Mesenchymal stem cell (in vitro differentiated cells and primary cell): Measurements from ENCODE around the gene KDM4C.
"Not testable (repeated sequence)": the region's sequence is repeated elsewhere in the genome, so short reads cannot be mapped to it uniquely, and the experiment has no call there.

Experiments used
- DNase-seq: peaks from one replicate; pipeline ENCODE4 v3.0.0-alpha.2; 2013
- H2AFZ ChIP-seq: one replicate; pipeline ENCODE4 v1.6.1; 2013; ENCODE audit warnings: low read depth, mild to moderate bottlenecking, control low read depth, inconsistent platforms, low read length, moderate library complexity
- H2AK5ac ChIP-seq: 2 replicates; pipeline ENCODE4 v1.6.1; 2013; ENCODE audit warnings: low read length, moderate library complexity, mild to moderate bottlenecking, inconsistent platforms; ENCODE audit not compliant: severe bottlenecking
- H2BK120ac ChIP-seq: one replicate; pipeline ENCODE4 v1.6.1; 2013; ENCODE audit warnings: low read depth, mild to moderate bottlenecking, inconsistent platforms, low read length, moderate library complexity
- H2BK12ac ChIP-seq, 2 experiments: one replicate each; pipeline ENCODE4 v1.6.1; 2013; ENCODE audit warnings: inconsistent platforms in 2 of 2, low read length in 2 of 2, mild to moderate bottlenecking in 2 of 2, moderate library complexity in 2 of 2, control low read depth in 1 of 2
- H2BK15ac ChIP-seq: one replicate; pipeline ENCODE4 v1.6.1; 2013; ENCODE audit warnings: mild to moderate bottlenecking, low read depth, inconsistent platforms; ENCODE audit not compliant: poor library complexity, severe bottlenecking
- H2BK5ac ChIP-seq: 2 replicates; pipeline ENCODE4 v1.6.1; 2013; ENCODE audit warnings: low read depth, mild to moderate bottlenecking, low read length, control low read depth, inconsistent platforms; ENCODE audit not compliant: poor library complexity, severe bottlenecking
- H3K14ac ChIP-seq, 2 experiments: one replicate each; pipeline ENCODE4 v1.6.1; 2013; ENCODE audit warnings: inconsistent platforms in 2 of 2, low read length in 2 of 2, control low read depth in 1 of 2, mild to moderate bottlenecking in 1 of 2, moderate library complexity in 1 of 2
- H3K18ac ChIP-seq, 2 experiments: one replicate each; pipeline ENCODE4 v1.6.1; 2013; ENCODE audit warnings: inconsistent platforms in 2 of 2, low read length in 2 of 2, control low read depth in 1 of 2, low read depth in 1 of 2, mild to moderate bottlenecking in 1 of 2
- H3K23ac ChIP-seq, 2 experiments: one replicate each; pipeline ENCODE4 v1.6.1; 2013; ENCODE audit warnings: inconsistent platforms in 2 of 2, low read length in 2 of 2, mild to moderate bottlenecking in 2 of 2, moderate library complexity in 2 of 2, control low read depth in 1 of 2
- H3K27ac ChIP-seq: 2 replicates; pipeline ENCODE4 v1.5.1; 2013; ENCODE audit warnings: mild to moderate bottlenecking, moderate library complexity, low read length, control low read depth, inconsistent platforms; ENCODE audit not compliant: poor library complexity, severe bottlenecking
- H3K27me3 ChIP-seq, 2 experiments: 2 replicates each; pipeline versions ENCODE4 v1.6.1 to v1.7.0; 2013; ENCODE audit warnings: low read length in 2 of 2, mild to moderate bottlenecking in 2 of 2, moderate library complexity in 2 of 2, control low read depth in 1 of 2, inconsistent platforms in 1 of 2; ENCODE audit not compliant: control insufficient read depth in 1 of 2, insufficient read depth in 1 of 2
- H3K36me3 ChIP-seq, 2 experiments: 2 replicates each; pipeline versions ENCODE4 v1.6.1 to v1.7.0; 2013; ENCODE audit warnings: low read length in 2 of 2, control low read depth in 1 of 2, inconsistent platforms in 1 of 2, low read depth in 1 of 2, mild to moderate bottlenecking in 1 of 2; ENCODE audit not compliant: insufficient read depth in 2 of 2, control insufficient read depth in 1 of 2
- H3K4ac ChIP-seq, 2 experiments: one replicate each; pipeline ENCODE4 v1.6.1; 2013; ENCODE audit warnings: inconsistent platforms in 2 of 2, low read length in 2 of 2, mild to moderate bottlenecking in 2 of 2, moderate library complexity in 2 of 2, control low read depth in 1 of 2, low read depth in 1 of 2
- H3K4me1 ChIP-seq: 2 replicates; pipeline ENCODE4 v1.6.1; 2013; ENCODE audit warnings: low read depth, low read length, control low read depth; ENCODE audit not compliant: control insufficient read depth, insufficient read depth
- H3K4me2 ChIP-seq: 2 replicates; pipeline ENCODE4 v1.6.1; 2013; ENCODE audit warnings: low read length, mild to moderate bottlenecking, inconsistent platforms; ENCODE audit not compliant: poor library complexity, severe bottlenecking
- H3K4me3 ChIP-seq, 2 experiments: 2 replicates each; pipeline versions ENCODE4 v1.5.1 to v1.7.0; 2013; ENCODE audit warnings: low read length in 2 of 2, mild to moderate bottlenecking in 2 of 2, control low read depth in 1 of 2, low read depth in 1 of 2; ENCODE audit not compliant: insufficient read depth in 1 of 2
- H3K79me1 ChIP-seq: replicated peaks from 2 replicates; pipeline ENCODE4 v1.6.1; 2013; ENCODE audit warnings: mild to moderate bottlenecking, control low read depth, low read length, inconsistent platforms; ENCODE audit not compliant: poor library complexity, severe bottlenecking
- H3K9ac ChIP-seq: 2 replicates; pipeline ENCODE4 v1.7.0; 2013; ENCODE audit warnings: mild to moderate bottlenecking, low read length, moderate library complexity
- H3K9me3 ChIP-seq: 2 replicates; pipeline ENCODE4 v1.7.0; 2013; ENCODE audit warnings: mild to moderate bottlenecking, low read length; ENCODE audit not compliant: control insufficient read depth
- H4K8ac ChIP-seq: one replicate; pipeline ENCODE4 v1.6.1; 2013; ENCODE audit warnings: inconsistent platforms, mild to moderate bottlenecking, low read length, moderate library complexity
- H4K91ac ChIP-seq: one replicate; pipeline ENCODE4 v1.6.1; 2013; ENCODE audit warnings: mild to moderate bottlenecking, low read length, inconsistent platforms
- WGBS: methylation state at CpG from one replicate; pipeline ENCODE4 v1.1.7; 2013; ENCODE audit warnings: mixed read lengths; 5-methylcytosine and 5-hydroxymethylcytosine counted together

The KDM4C gene

DNA sequence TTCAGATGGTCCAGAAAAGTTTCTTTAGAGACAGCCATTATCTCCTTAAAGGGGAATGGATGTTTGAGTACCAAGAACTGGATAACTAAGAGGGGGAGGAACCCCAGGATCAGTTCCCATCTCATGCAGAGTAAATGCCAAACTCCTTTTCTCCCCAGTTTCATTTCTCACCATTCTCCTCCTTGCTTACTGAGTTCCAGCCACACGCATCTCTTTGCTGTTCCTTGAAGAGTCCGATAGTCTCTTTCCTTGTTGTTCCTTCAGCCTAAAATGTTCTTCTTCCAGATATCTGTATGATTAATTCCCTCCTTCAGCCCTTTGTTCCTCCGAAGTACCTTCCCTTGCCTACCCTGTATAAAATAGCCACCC is 30.0 kb downstream of the KDM4C start:
- H4K91ac ChIP-seq, result no peak overlapping the region
- no peaks in the 10 kb centered on the region for H3K27me3 ChIP-seq
- H3K18ac ChIP-seq, result peak overlapping the region in 1 of 2 experiments; percentile 11
- H3K79me1 ChIP-seq, result peaks cover 41% of the 10 kb centered on the region
- 71% methylated on average over 3 of the region's 3 CpGs for WGBS
- no peaks in the 10 kb centered on the region for H3K9me3 ChIP-seq
- H3K4me1 ChIP-seq, result peaks cover 5% of the 10 kb centered on the region
- H3K14ac ChIP-seq, result no peak overlapping the region
- no peak for DNase-seq
- peak overlapping the region; percentile 68 for H3K9ac ChIP-seq
- H2BK120ac ChIP-seq, result no peak overlapping the region
- peak overlapping the region; percentile 36 for H3K27ac ChIP-seq
- H3K4me3 ChIP-seq, result peak overlapping the region in 1 of 2 experiments; percentile 71
- H3K23ac ChIP-seq, result no peak overlapping the region
- no peak overlapping the region for H2BK15ac ChIP-seq
- H2AFZ ChIP-seq, result no peak overlapping the region
- no peak overlapping the region for H2BK12ac ChIP-seq
- H2BK5ac ChIP-seq, result no peak overlapping the region
- no peak overlapping the region for H3K4ac ChIP-seq
- H2AK5ac ChIP-seq, result no peak overlapping the region
- H3K36me3 ChIP-seq, result peaks cover 0 to 2% of the 10 kb centered on the region in 2 experiments
- no peak overlapping the region for H4K8ac ChIP-seq
- no peak overlapping the region for H3K4me2 ChIP-seq

DNA sequence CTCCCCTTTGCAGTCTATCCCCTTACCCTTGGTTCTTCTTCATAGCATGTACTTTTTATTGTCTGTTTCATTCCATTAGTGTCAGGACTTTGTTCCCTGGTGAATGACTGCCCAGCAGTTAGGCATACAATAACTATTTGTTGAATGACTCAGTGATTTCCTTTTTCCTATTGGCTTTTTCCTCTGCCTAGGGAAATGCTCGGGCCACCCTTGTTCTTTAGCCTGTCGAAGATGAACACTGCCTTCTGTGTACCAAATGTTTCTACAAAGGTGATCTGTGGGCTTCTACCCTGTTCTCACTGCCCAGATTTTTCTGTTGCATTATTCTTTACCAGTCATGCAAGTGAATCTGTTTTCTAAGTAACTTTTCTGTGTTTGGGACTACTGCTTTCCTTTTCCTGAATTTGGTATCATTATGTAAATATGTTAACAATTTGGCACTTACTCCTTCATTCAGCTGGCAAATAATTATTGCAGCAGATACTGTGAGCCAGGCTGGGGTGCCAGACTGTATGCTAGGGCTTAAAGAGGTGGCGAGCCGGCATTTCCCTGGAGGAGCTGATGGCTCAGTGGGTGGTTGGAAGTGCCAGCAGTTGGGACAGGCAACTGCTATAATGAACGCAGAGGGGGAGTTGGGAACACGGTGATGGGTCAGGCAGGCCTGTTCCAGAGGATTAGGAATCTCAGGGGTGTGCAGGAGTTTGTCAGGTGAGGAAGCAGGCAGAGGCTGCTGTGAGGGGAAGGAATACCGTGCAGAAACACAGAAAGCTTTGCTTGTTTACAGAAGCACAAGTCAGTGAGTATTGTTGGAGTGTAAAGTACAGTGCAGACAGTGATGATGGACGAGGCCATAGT is 30.6 kb downstream of the KDM4C start:
- Histone ChIP-seq H3K23ac (no peak overlapping the region), H4K91ac (no peak overlapping the region), H3K4me2 (peak overlapping the region; percentile 60), H3K4me1 (peaks cover 5% of the 10 kb centered on the region), H3K14ac (peak overlapping the region in 1 of 2 experiments; percentile 86), H3K18ac (peak overlapping the region; percentile 78 to 80), H2BK120ac (no peak overlapping the region), H2AK5ac (peak overlapping the region; percentile 82), H3K9ac (peak overlapping the region; percentile 68), H3K27me3 (no peaks in the 10 kb centered on the region), H3K4ac (peak overlapping the region in 1 of 2 experiments; percentile 67), H3K36me3 (peaks cover 0 to 8% of the 10 kb centered on the region in 2 experiments), H3K27ac (peak overlapping the region; percentile 62), H2BK15ac (no peak overlapping the region), H2BK5ac (no peak overlapping the region), H4K8ac (no peak overlapping the region), H2BK12ac (peak overlapping the region in 1 of 2 experiments; percentile 92), H2AFZ (no peak overlapping the region), H3K79me1 (peaks cover 41% of the 10 kb centered on the region), H3K4me3 (peak overlapping the region in 1 of 2 experiments; percentile 71), H3K9me3 (no peaks in the 10 kb centered on the region)
- DNase-seq, result peak; percentile 64
- 28% methylated on average over 8 of the region's 8 CpGs for WGBS

DNA sequence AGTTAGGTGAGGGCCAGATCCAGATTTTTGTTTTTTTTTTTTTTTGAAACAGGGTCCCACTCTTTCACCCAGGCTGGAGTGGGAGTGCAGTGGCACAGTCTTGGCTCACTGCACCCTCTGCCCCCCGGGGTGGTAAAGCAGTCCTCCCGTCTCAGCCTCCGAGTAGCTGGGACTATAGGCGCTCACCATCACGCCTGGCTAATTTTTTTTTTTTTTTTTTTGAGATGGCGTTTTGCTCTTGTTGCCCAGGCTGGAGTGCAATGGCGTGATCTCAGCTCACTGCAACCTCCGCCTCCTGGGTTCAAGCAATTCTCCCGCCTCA is 31.2 kb downstream of the KDM4C start:
- not testable (repeated sequence) for H2AFZ ChIP-seq

DNA sequence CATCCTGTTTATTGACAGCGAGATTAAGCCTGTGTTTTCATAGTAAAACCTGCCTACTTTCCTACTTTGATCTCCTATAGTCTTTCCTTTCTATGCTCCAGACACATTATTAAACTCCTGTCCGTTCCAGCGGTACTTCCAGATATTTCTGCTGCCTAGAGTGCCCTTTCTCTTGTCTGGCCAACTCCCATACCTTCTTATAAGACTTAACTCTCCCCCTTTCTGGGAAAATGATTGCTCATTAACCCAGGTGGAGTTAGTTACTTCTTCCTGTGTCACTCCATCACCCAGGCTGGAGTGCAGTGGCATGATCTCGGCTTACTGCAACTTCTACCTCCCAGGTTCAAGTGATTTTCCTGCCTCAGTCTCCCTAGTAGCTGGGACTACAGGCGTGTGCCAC is 33.1 kb downstream of the KDM4C start:
- H3K4me3 ChIP-seq, result no peak overlapping the region
- H2AK5ac ChIP-seq, result no peak overlapping the region
- H3K36me3 ChIP-seq, result peaks cover 0 to 22% of the 10 kb centered on the region in 2 experiments
- H3K9ac ChIP-seq, result no peak overlapping the region
- no peak overlapping the region for H4K8ac ChIP-seq
- H3K18ac ChIP-seq, result no peak overlapping the region
- no peak overlapping the region for H4K91ac ChIP-seq
- no peaks in the 10 kb centered on the region for H3K27me3 ChIP-seq
- no peak overlapping the region for H2BK120ac ChIP-seq
- H3K9me3 ChIP-seq, result no peaks in the 10 kb centered on the region
- H2BK5ac ChIP-seq, result no peak overlapping the region
- WGBS, result 97% methylated on average over 5 of the region's 5 CpGs
- H2BK15ac ChIP-seq, result no peak overlapping the region
- H3K27ac ChIP-seq, result no peak overlapping the region
- H3K14ac ChIP-seq, result no peak overlapping the region
- H3K4ac ChIP-seq, result no peak overlapping the region
- peaks cover 35% of the 10 kb centered on the region for H3K79me1 ChIP-seq
- H2AFZ ChIP-seq, result no peak overlapping the region
- no peak for DNase-seq
- peaks cover 5% of the 10 kb centered on the region for H3K4me1 ChIP-seq
- no peak overlapping the region for H2BK12ac ChIP-seq
- H3K23ac ChIP-seq, result no peak overlapping the region
- no peak overlapping the region for H3K4me2 ChIP-seq

More for the DNA sequence above, 31.2 kb downstream of the KDM4C start:
- H3K27me3 ChIP-seq, H3K23ac ChIP-seq, H4K8ac ChIP-seq, H2BK5ac ChIP-seq, H3K4me2 ChIP-seq, H2BK15ac ChIP-seq, H3K14ac ChIP-seq, DNase-seq, H4K91ac ChIP-seq, H2BK12ac ChIP-seq, H3K4me1 ChIP-seq, H3K18ac ChIP-seq, H3K27ac ChIP-seq, H2BK120ac ChIP-seq, H3K4ac ChIP-seq, H2AK5ac ChIP-seq, H3K4me3 ChIP-seq, H3K9me3 ChIP-seq: not testable (repeated sequence)
- WGBS, result 96% methylated on average over 6 of the region's 9 CpGs
- H3K9ac ChIP-seq, result peak overlapping the region; percentile 68
- H3K79me1 ChIP-seq, result peaks cover 38% of the 10 kb centered on the region
- peaks cover 0 to 11% of the 10 kb centered on the region in 2 experiments for H3K36me3 ChIP-seq
